DOHH2 (cell line): ENCODE measurements around the gene EXOSC10.

Experiments
- H3F3A ChIP-seq: fragments of 200-600 bp; sonication (generic), shearing (Covaris generic); 2 replicates; pipeline ENCODE4 v1.6.0; 2016; ENCODE audit warnings: antibody characterized with exemption, mild to moderate bottlenecking; ENCODE audit not compliant: control insufficient read depth, insufficient read depth
- H3K27ac ChIP-seq: fragments of 200-600 bp; sonication (generic); 2 replicates; pipeline ENCODE4 v1.5.1; 2014; ENCODE audit warnings: low read depth, mild to moderate bottlenecking, low read length, moderate library complexity
- H3K27me3 ChIP-seq: fragments of 200-600 bp; sonication (generic); 2 replicates; pipeline ENCODE4 v1.6.1; 2014; ENCODE audit warnings: mild to moderate bottlenecking, low read length, mixed read lengths; ENCODE audit not compliant: control insufficient read depth
- H3K36me3 ChIP-seq: fragments of 200-600 bp; sonication (generic); 2 replicates; pipeline ENCODE4 v1.6.1; 2014; ENCODE audit warnings: mild to moderate bottlenecking, low read length, moderate library complexity, mixed read lengths; ENCODE audit not compliant: control insufficient read depth
- H3K4me1 ChIP-seq: fragments of 200-600 bp; sonication (generic); 2 replicates; pipeline ENCODE4 v1.6.1; 2014; ENCODE audit warnings: mild to moderate bottlenecking, low read length, mixed read lengths; ENCODE audit not compliant: control insufficient read depth
- H3K4me2 ChIP-seq: fragments of 200-600 bp; sonication (generic); 2 replicates; pipeline ENCODE4 v1.6.0; 2014; ENCODE audit warnings: mild to moderate bottlenecking, low read length, moderate library complexity
- H3K4me3 ChIP-seq: fragments of 200-600 bp; sonication (generic); 2 replicates; pipeline ENCODE4 v1.5.1; 2014; ENCODE audit warnings: mild to moderate bottlenecking, low read length, mixed read lengths
- H3K79me2 ChIP-seq: fragments of 200-600 bp; sonication (generic); 2 replicates; pipeline ENCODE4 v1.6.1; 2014; ENCODE audit warnings: mild to moderate bottlenecking, low read length, mixed read lengths; ENCODE audit not compliant: control insufficient read depth
- H3K9me2 ChIP-seq: fragments of 200-600 bp; sonication (generic); replicated peaks from 2 replicates; pipeline ENCODE4 v1.6.1; 2014; ENCODE audit warnings: mild to moderate bottlenecking, low read length, mixed read lengths; ENCODE audit not compliant: control insufficient read depth
- H3K9me3 ChIP-seq: fragments of 200-600 bp; sonication (generic); 2 replicates; pipeline ENCODE4 v1.6.1; 2014; ENCODE audit warnings: antibody characterized with exemption, low read length, mixed read lengths; ENCODE audit not compliant: control insufficient read depth, insufficient read depth
- H4K20me1 ChIP-seq: fragments of 200-600 bp; sonication (generic); 2 replicates; pipeline ENCODE4 v1.6.0; 2014; ENCODE audit warnings: low read depth, mild to moderate bottlenecking, antibody characterized with exemption, low read length, moderate library complexity; ENCODE audit not compliant: control insufficient read depth, insufficient read depth
- CTCF ChIP-seq: fragments of 200-600 bp; sonication (generic); IDR thresholded peaks from one replicate; pipeline ENCODE4 v1.5.1; 2014; ENCODE audit warnings: antibody characterized with exemption, mild to moderate bottlenecking, low read depth, low read length; ENCODE audit not compliant: poor library complexity, severe bottlenecking
- EZH2phosphoT487 ChIP-seq: fragments of 200-600 bp; sonication (generic); IDR thresholded peaks from 2 replicates; pipeline ENCODE4 v1.6.1; 2017; ENCODE audit warnings: borderline replicate concordance, mild to moderate bottlenecking, antibody characterized with exemption, low read length, moderate library complexity, mixed read lengths

The EXOSC10 gene

DNA sequence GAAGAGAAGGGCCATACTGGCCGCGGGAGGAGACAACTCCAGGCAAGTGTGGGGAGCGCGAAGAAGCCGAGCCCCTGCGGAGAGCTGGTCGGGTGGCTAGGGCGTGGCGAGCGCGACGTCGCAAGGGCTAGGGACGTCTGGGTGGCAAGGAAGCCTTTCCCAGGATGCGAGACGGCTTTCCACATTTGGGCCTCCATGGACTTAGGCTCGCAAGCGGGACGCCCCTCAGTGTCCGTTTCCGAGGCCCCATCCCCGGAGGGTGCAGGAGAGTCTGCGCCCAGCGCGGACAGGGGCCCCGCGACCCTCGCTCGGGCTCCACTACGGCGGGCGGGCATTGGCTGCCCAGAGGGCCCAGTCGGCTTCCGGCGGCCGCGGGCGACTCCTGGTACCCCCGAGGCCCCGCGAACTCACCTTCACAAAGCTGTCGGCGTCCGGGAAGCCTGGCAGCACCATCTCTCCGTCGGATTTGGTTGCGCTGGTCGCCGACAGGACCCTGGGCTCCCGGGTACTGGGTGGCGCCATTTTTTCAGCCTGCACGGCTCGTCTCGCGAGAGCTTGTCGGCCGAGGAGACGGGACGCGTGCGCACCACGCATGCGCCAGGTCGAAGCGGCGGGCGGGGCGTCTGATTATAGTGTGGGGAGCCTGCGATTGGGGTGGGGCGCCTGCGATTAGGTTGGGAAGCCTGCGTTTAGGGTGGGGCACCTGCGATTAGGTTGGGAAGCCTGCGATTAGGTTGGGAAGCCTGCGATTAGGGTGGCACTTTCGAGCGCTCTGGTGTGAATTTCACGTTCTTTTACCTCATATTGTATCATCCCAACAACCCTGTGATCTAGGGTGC lies at the start of gene EXOSC10:
TSS of gene EXOSC10 (minus strand) at position 560 of the 839 bp plus-strand sequence. CDS start at position 522, 38 bp downstream.
- Histone ChIP-seq H3K4me3 (peak within 1 kb of the TSS; percentile 95), H3K4me1 (peaks cover 16% of the 10 kb centered on the region), H3K4me2 (peak within 1 kb of the TSS; percentile 71), H3K9me2 (no peaks in the 10 kb centered on the region), H3K9me3 (no peaks in the 10 kb centered on the region), H3K27me3 (no peaks in the 10 kb centered on the region), H4K20me1 (no peaks in the 10 kb centered on the region), H3F3A (peaks cover 6% of the 10 kb centered on the region), H3K27ac (peak within 1 kb of the TSS; percentile 53), H3K36me3 (peaks cover 33% of the 10 kb centered on the region), H3K79me2 (peaks cover 30% of the 10 kb centered on the region)
- no peak for TF ChIP-seq EZH2phosphoT487
- no peak for TF ChIP-seq CTCF

DNA sequence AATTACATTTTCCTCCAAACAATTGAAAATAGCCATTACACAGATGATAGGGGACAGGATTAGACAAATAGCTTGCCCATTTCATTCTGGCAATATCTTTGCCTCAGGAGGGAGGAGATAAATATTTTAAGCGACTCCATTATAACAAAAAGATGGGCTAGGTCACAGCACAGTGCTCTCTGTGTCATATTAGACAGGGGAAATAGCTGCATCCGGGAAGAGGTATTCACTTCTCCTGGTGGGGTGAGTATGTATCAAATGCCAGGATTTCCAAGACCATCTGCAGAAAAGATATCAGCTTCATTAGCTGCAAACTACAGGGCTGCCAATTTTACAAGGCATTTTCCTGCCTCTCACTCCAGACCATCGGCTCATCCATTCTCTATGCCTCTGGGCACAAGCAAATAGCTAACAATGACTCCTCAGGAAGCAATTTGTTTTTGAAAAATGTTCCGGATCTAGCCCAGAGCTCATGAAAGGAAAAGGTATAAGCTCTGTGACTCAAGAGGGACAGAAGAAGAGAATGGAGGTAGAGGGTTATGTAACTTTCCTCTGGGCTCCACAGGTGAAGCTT lies 47.6 kb upstream of the EXOSC10 start:
- Histone ChIP-seq H3K9me3 (no peaks in the 10 kb centered on the region), H3K79me2 (no peaks in the 10 kb centered on the region), H3K4me2 (no peak overlapping the region), H4K20me1 (no peaks in the 10 kb centered on the region; the same call in 1 of the 2 replicates), H3K27ac (no peak overlapping the region), H3K27me3 (no peaks in the 10 kb centered on the region), H3K9me2 (no peaks in the 10 kb centered on the region), H3K4me1 (no peaks in the 10 kb centered on the region), H3K36me3 (peaks cover 78% of the 10 kb centered on the region), H3F3A (no peaks in the 10 kb centered on the region), H3K4me3 (no peak overlapping the region)
- no peak for TF ChIP-seq CTCF
- no peak for TF ChIP-seq EZH2phosphoT487

- no peaks in the 10 kb centered on the region for H3K27me3 ChIP-seq
- H4K20me1 ChIP-seq, result no peaks in the 10 kb centered on the region
- no peaks in the 10 kb centered on the region for H3K4me1 ChIP-seq
- H3F3A ChIP-seq, result no peaks in the 10 kb centered on the region
- H3K4me2 ChIP-seq, result no peak overlapping the region
- no peak overlapping the region for H3K4me3 ChIP-seq
- H3K9me3 ChIP-seq, result no peaks in the 10 kb centered on the region
- no peaks in the 10 kb centered on the region for H3K9me2 ChIP-seq
- TF ChIP-seq EZH2phosphoT487 (no peak), CTCF (no peak)
- H3K79me2 ChIP-seq, result no peaks in the 10 kb centered on the region
- H3K36me3 ChIP-seq, result peaks cover 68% of the 10 kb centered on the region
- H3K27ac ChIP-seq, result no peak overlapping the region
Observed at GRCh38 chr1:11145741-11146140, 46.1 kb upstream of the EXOSC10 start.
